Dendritic cell treated with granulocyte-macrophage colony-stimulating factor and Interleukin-4, amounts not matched to agents 40 ng/mL and 50 ng/mL, for 4 days (primary cell): ENCODE measurements around the gene TWF2.

Experiments
- H3K27ac Mint-ChIP-seq: one replicate; pipeline ENCODE4 v1.8.0; 2022; ENCODE audit warnings: mild to moderate bottlenecking, mixed read lengths
- H3K27me3 Mint-ChIP-seq: one replicate; pipeline ENCODE4 v1.8.0; 2022; ENCODE audit warnings: mild to moderate bottlenecking, mixed read lengths
- H3K36me3 Mint-ChIP-seq: one replicate; pipeline ENCODE4 v1.8.0; 2022; ENCODE audit warnings: low read depth, mixed read lengths
- H3K4me1 Mint-ChIP-seq: one replicate; pipeline ENCODE4 v1.8.0; 2022; ENCODE audit warnings: low read depth, mixed read lengths
- H3K4me3 Mint-ChIP-seq: one replicate; pipeline ENCODE4 v1.8.0; 2022; ENCODE audit warnings: mild to moderate bottlenecking, moderate library complexity, mixed read lengths
- H3K9me3 Mint-ChIP-seq: one replicate; pipeline ENCODE4 v1.8.0; 2022; ENCODE audit warnings: mixed read lengths
- intact Hi-C: fragments of 100-400 bp; cut with micrococcal nuclease; formaldehyde crosslinking; loops from one replicate; pipeline ENCODE4 v1.15.0; 2022

The TWF2 gene

DNA sequence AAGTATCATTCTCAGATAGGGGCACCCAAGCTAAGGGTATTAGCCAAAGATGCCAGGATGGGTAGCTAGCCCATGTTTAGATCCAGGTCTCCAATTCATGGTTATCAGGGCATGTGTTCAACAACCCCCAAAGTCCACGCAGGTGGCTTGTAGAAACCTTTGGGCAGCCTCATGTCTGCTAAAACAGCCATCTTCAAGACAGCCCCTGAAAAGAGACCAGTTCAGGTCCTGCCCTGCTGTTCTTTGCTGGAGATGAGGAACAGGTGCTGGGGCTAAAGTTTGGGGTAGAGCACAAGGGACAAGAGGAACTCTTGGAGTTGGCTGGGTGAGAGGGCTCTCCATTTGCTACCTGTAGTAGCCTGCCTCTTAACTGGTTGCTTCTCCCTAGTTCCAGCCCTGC, 11.2 kb upstream of the TWF2 start:
- Mint-ChIP-seq H3K4me3 (no peak overlapping the region), H3K4me1 (peaks cover 78% of the 10 kb centered on the region), H3K27ac (peak overlapping the region; percentile 100), H3K9me3 (no peaks in the 10 kb centered on the region), H3K27me3 (no peaks in the 10 kb centered on the region), H3K36me3 (peaks cover 96% of the 10 kb centered on the region)
- intact Hi-C loops: no loop called here

DNA sequence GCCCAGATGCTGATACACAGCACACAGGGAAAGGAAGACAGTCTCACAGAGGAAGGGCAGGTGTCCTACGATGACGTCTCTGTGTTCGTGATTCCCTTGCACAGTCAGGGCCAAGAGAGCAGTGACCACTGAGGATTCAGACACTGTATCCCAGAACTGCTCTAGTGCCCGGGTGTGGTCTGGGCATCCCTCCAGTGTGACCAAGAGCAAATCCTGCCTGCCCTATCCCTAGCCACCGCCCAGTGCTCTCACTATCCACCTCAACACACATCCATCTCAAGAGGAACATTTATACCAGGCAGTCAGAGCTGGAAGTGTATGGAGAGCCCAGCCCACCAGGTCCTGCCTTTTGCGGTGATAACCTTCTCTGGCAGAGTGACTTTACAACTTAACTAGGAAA, 10.7 kb upstream of the TWF2 start:
- Mint-ChIP-seq H3K9me3 (no peaks in the 10 kb centered on the region), H3K27me3 (no peaks in the 10 kb centered on the region), H3K36me3 (peaks cover 96% of the 10 kb centered on the region), H3K27ac (peak overlapping the region; percentile 100), H3K4me1 (peaks cover 78% of the 10 kb centered on the region), H3K4me3 (peak overlapping the region; percentile 26)
- intact Hi-C loops: no loop called here

DNA sequence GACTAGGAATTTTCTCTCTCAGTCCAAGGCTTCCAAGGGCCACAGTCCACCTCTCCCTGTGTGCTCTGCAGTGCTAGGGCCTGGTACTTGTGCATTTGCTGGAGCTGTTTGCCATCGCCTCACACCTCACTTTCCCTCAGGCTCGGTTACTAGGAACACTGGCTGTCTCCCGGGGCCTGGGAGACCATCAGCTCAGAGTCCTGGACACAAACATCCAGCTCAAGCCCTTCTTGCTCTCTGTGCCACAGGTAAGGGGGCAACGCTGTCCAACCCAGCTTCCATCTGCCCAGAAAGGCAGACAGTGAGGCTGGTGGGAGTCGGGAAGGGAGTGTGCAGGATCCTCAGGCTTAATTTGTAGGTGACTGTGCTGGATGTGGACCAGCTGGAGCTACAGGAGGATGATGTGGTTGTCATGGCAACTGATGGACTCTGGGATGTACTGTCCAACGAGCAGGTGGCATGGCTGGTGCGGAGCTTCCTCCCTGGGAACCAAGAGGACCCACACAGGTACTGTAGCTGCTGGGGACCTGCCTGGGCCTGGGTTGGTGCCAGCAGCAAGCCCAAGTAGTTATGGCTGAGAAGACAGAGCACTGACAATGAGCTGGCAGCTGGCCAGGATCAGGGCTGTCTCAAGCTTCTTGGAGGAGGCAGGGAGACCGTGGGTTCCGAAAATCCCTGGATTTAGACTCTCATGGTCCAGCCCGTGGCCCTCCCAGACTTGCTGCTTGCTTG, 10.0 kb upstream of the TWF2 start:
- H3K36me3 Mint-ChIP-seq: peaks cover 89% of the 10 kb centered on the region
- intact Hi-C loops: no loop called here
- no peaks in the 10 kb centered on the region for H3K27me3 Mint-ChIP-seq
- H3K9me3 Mint-ChIP-seq: no peaks in the 10 kb centered on the region
- peak overlapping the region; percentile 100 for H3K27ac Mint-ChIP-seq
- peak overlapping the region; percentile 87 for H3K4me3 Mint-ChIP-seq
- H3K4me1 Mint-ChIP-seq: peaks cover 78% of the 10 kb centered on the region

DNA sequence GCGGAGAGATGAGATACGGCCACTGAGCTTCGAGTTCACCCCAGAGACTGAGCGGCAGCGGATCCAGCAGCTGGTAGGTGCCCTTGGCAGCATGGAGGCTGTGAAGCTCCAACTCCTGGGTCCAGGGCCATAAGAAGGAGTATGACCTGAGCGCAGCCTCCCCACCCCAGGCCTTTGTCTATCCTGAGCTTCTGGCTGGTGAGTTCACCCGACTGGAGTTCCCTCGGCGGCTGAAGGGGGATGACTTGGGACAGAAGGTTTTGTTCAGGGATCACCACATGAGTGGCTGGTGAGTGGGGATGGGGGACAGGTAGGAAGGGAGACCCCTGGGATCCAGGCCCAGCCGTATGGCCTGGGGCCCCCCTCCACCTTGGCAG, 9.2 kb upstream of the TWF2 start:
- H3K27me3 Mint-ChIP-seq: no peaks in the 10 kb centered on the region
- intact Hi-C loops: no loop called here
- peaks cover 78% of the 10 kb centered on the region for H3K4me1 Mint-ChIP-seq
- H3K36me3 Mint-ChIP-seq: peaks cover 80% of the 10 kb centered on the region
- peak overlapping the region; percentile 100 for H3K27ac Mint-ChIP-seq
- H3K4me3 Mint-ChIP-seq: peak overlapping the region; percentile 87
- no peaks in the 10 kb centered on the region for H3K9me3 Mint-ChIP-seq

GRCh38 chr3:52247409-52248164, 8.6 kb upstream of the TWF2 start:
- Mint-ChIP-seq H3K4me1 (peaks cover 75% of the 10 kb centered on the region), H3K36me3 (peaks cover 75% of the 10 kb centered on the region), H3K9me3 (no peaks in the 10 kb centered on the region), H3K27me3 (no peaks in the 10 kb centered on the region), H3K27ac (peak overlapping the region; percentile 100), H3K4me3 (peak overlapping the region; percentile 87)
- intact Hi-C loops: no loop called here

GRCh38 chr3:52246728-52247408, 7.9 kb upstream of the TWF2 start:
- peaks cover 68% of the 10 kb centered on the region for H3K36me3 Mint-ChIP-seq
- no peaks in the 10 kb centered on the region for H3K27me3 Mint-ChIP-seq
- peaks cover 71% of the 10 kb centered on the region for H3K4me1 Mint-ChIP-seq
- intact Hi-C loops: loop anchor here (1.0 kb wide), 1 partner anchor 10 kb away; no protein-coding TSS in a partner anchor
- no peaks in the 10 kb centered on the region for H3K9me3 Mint-ChIP-seq
- peak overlapping the region; percentile 100 for H3K27ac Mint-ChIP-seq
- peak overlapping the region; percentile 87 for H3K4me3 Mint-ChIP-seq

DNA sequence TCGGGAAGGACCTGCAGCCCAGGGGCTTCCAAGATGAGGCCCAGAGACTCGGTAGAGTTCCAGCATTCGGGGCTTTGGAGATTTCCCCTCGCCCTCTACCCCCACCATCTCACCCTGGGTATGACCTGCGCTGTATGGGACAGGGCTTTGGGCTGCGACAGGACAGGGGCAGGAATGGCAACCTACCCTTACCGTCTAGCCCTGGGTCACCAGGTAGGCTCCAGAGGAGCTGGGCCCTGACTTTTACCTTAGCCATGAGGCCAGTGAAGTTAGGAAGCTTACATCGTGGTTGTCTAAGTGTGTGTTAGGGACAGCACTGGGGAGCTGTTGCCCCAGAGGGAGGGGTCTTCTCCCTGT, 7.3 kb upstream of the TWF2 start:
- Mint-ChIP-seq H3K27ac (peak overlapping the region; percentile 100), H3K36me3 (peaks cover 61% of the 10 kb centered on the region), H3K4me3 (peak overlapping the region; percentile 87), H3K27me3 (no peaks in the 10 kb centered on the region), H3K9me3 (no peaks in the 10 kb centered on the region), H3K4me1 (peaks cover 76% of the 10 kb centered on the region)
- intact Hi-C loops: loop anchor here (1.0 kb wide), 1 partner anchor 9 kb away; no protein-coding TSS in a partner anchor

DNA sequence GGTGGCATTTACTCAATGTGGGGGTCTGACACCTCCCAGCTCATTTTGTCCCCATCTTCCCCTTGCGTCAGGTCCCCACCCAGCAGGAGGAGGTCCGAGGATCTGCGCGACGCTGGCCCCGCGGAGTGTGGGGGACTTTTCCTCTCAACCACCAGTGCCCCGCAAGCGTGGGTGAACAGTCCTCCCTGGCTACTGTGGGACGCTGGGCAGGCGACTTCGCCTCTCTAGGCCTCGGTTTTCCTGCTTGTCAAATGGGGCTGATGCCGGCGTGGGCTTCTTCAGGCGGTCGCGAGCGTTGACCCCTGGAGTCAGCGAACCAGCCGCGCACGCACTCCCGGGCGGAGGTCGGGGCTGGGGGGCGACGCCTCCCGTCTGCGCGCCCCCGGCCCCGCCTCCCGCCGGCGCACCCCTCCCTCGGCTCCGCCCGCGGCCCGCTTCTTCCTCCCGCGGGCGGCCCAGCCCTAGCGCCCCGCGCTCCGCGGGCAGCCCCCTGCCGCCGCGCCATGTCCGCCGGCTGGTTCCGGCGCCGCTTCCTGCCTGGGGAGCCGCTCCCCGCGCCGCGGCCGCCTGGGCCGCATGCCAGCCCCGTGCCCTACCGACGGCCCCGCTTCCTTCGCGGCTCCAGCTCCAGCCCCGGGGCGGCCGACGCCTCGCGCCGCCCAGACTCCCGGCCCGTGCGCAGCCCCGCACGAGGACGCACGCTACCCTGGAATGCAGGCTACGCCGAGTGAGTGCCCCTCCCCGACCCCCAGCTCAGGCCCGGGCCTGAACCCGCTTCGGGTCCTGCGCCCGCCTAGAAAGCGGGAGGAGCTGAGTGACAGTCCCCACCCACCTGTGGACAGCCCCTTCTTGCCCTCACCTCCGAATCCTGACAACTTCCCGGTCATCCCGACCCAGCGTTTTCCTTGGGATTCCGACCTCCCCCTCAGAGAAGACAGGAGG, 6.6 kb upstream of the TWF2 start, which contains the start of gene PPM1M:
Gene PPM1M, plus strand, starts transcription at position 438 of the 942 bp plus-strand sequence. Its CDS starts 66 bp downstream, at position 504.
- no peaks in the 10 kb centered on the region for H3K27me3 Mint-ChIP-seq

GRCh38 chr3:52243791-52244628, 5.1 kb upstream of the TWF2 start:
- Mint-ChIP-seq H3K4me3 (peak overlapping the region; percentile 87), H3K36me3 (peaks cover 46% of the 10 kb centered on the region), H3K9me3 (no peaks in the 10 kb centered on the region), H3K4me1 (peaks cover 76% of the 10 kb centered on the region), H3K27ac (peak overlapping the region; percentile 100), H3K27me3 (no peaks in the 10 kb centered on the region)
- intact Hi-C loops: loop anchor here (2.0 kb wide), 1 partner anchor 43 kb away; the partner anchor contains the start of gene GLYCTK

More for the DNA sequence above, 6.6 kb upstream of the TWF2 start, which contains the start of gene PPM1M:
- Mint-ChIP-seq H3K9me3 (no peaks in the 10 kb centered on the region), H3K36me3 (peaks cover 55% of the 10 kb centered on the region), H3K27ac (peak within 1 kb of the TSS; percentile 100), H3K4me3 (peak within 1 kb of the TSS; percentile 87), H3K4me1 (peaks cover 78% of the 10 kb centered on the region)
- intact Hi-C loops: loop anchor here (1.0 to 2.0 kb wide), 2 partner anchors 8 to 41 kb away; partner anchors contain the start of gene GLYCTK

DNA sequence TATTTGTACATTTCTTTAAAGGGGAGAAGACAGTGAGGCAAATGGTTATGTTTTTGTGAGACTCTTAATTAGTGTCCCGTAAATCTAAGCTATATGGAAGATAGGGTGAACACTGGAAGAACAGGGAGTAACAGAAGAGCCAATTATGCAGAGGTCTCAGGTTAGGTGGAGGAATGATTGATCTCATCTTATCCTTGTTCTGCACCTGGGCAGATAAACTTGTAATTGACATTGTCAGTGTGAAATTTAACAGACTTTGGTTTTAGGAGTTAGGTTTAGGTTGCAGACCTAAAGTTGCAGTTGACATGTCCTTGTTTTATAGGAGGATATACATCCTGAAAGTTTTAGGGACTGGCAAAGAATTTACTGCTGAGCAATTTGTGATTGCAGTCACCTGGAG, 3.1 kb upstream of the TWF2 start:
- Mint-ChIP-seq H3K36me3 (peaks cover 42% of the 10 kb centered on the region), H3K9me3 (no peaks in the 10 kb centered on the region), H3K4me1 (peaks cover 72% of the 10 kb centered on the region), H3K4me3 (no peak overlapping the region), H3K27me3 (no peaks in the 10 kb centered on the region), H3K27ac (peak overlapping the region; percentile 97)
- intact Hi-C loops: no loop called here

DNA sequence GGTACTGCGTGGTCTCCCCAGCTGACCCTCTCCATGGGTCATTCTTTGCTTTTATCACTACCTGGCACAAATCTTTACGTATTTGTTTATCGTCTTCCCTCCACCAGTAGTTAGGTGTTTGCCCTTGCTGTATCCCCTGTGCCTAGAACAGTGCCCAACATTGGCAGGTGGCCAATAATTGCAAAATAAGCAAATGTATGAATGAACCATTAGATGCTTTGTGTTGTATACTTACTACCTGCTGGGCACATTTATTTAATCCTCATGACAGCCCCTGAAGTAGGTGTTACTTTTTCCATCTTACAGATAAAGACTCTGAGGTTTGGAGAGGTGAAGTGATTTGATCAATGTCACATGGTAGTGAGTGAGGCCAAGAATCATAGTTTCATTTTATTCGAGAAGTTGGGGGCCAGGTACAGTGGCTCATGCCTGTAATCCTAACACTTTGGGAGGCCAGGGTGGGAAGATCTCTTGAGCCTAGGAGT, 2.0 kb upstream of the TWF2 start:
- peaks cover 78% of the 10 kb centered on the region for H3K4me1 Mint-ChIP-seq
- peaks cover 39% of the 10 kb centered on the region for H3K36me3 Mint-ChIP-seq
- peak overlapping the region; percentile 97 for H3K27ac Mint-ChIP-seq
- H3K9me3 Mint-ChIP-seq: no peaks in the 10 kb centered on the region
- H3K27me3 Mint-ChIP-seq: no peaks in the 10 kb centered on the region
- intact Hi-C loops: no loop called here
- H3K4me3 Mint-ChIP-seq: no peak overlapping the region

DNA sequence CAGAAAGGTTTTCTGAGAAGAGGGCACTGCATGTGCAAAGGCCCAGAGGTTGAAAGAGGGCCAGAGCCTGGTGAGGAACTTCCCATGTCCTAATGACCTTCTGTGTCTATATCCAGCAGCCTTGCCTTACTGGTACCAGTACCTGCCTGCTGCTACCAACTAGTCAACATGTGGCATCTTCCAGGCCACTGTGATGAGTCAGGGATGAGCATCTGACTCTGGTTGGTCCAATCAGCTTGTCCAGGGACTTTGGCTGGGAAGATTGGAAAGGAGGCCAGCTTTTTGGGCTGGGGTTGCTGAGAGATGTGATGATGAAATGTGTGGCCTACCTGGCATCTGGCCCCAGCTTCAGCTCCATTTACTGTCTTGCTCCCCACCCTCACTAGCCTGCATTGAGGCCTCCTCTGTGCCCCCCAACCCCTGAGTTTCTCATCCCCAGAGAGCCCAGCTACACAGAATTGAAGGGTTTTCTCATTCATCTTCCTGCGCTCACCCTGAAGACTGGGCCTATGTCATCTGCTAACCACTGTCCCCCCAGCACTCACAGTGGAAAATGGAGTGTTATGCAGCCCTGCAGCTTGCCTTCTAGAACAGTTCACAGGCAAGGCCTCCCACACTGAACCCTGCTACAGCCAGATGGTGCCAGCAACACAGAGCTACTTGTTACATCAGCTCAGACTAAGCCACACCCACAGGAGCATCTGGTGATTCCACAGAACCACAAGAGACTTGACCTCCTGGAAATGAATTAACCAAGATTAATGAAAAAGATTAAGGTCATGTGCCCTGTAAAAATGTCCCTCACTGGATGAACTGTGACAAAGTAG, 1.3 kb upstream of the TWF2 start:
- H3K27me3 Mint-ChIP-seq: no peaks in the 10 kb centered on the region
- peaks cover 84% of the 10 kb centered on the region for H3K4me1 Mint-ChIP-seq
- H3K27ac Mint-ChIP-seq: peak overlapping the region; percentile 97
- peaks cover 44% of the 10 kb centered on the region for H3K36me3 Mint-ChIP-seq
- no peaks in the 10 kb centered on the region for H3K9me3 Mint-ChIP-seq
- peak overlapping the region; percentile 91 for H3K4me3 Mint-ChIP-seq
- intact Hi-C loops: no loop called here
